HG03196 (cell line): ENCODE results near the gene PREX1.

Experiments
- ATAC-seq: cut with Tn5 transposase; IDR thresholded peaks from one replicate; pipeline ENCODE4 v1.9.1; 2021; ENCODE audit not compliant: unreplicated experiment

PREX1 gene

DNA sequence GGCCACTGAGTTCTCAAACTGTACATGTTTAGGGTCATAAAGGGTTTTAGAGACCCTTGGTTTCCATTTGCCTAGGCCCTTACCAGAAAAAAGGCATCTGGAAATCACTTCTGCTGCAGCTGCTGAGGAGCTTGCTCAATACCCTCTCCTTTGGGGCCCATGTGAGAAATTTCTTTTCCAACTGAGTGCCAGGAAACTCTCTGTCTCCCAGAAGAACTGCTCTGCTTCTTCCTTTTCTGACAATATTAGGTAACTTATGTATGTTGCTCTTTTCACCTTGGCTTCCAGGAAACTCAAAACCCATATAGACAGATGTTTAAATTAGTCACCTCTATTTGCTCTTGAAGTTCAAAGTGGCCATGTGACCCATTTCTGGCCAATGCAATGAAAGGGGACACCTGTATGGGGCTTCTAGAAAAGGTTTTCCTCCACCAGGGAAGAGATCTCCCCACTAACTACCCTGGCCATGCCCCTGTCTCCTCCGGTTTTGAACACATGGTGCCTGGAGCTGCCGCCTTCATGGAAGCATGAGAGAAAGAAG, 121.6 kb downstream of the PREX1 start:
- ATAC-seq = no peak

GRCh38 chr20:48705240-48706115, 122.3 kb downstream of the PREX1 start:
- ATAC-seq = no peak

- no peak for ATAC-seq
These were observed 123.0 kb downstream of the PREX1 start for GRCh38 chr20:48704761-48705160.

DNA sequence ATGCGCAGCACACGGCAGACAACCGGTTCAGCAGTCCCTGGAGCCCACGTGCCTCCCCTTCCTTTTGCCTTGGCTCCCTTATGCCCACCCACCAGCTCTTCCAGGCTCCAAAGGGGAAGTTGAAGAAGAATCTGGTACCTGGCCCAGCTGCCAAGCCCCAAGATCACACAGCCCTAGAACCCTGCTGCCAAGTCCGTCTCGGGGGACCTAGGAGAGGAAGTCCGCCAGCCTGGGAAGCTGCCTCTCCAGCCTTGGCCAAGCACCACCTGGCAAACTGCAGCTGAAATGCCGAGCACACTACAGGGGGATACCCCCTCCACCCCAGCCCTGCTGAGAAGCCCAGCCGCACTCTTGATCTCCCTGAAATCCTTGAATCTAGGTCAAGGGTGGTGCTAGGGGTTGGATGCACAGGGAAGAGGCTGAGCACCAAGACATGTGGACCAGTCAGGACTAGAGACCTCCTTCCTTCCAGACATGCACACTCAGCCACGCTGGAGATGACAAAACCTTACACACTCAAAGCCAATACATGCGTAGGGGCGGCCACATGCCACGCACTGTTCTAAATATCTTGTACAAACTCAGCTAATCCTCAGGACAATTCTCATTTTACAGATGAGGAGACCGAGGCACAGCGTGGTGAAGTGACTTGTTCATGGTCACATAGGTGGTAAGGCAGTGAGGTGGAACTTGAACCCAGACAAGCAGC, 124.1 kb downstream of the PREX1 start:
- no peak for ATAC-seq

DNA sequence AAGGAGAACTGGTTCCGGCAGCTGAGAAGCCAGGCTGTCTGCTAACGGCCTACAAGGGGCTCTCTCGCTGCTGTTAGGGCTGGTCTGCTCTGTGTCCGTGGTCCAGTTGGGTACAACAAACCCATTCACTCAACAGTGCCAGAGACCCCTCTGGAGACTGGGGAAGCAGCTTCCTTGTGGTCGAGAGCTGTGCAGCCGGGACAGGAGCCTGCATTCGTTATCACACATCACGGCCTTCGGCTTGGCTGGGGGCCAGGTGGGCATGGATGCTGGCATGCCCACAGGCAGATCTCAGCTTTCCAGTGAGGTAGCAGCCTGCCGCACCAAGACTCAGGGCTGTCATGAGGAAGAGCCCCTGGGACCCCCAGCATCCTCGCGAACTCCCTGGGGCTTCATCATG, 124.7 kb downstream of the PREX1 start:
- no peak for ATAC-seq

GRCh38 chr20:48702455-48702913, 125.3 kb downstream of the PREX1 start:
- ATAC-seq = no peak

GRCh38 chr20:48701702-48702101, 126.1 kb downstream of the PREX1 start:
- no peak for ATAC-seq

- no peak for ATAC-seq
These were observed 129.1 kb downstream of the PREX1 start for GRCh38 chr20:48698507-48699267.

GRCh38 chr20:48697845-48698491, 129.8 kb downstream of the PREX1 start:
- no peak for ATAC-seq

GRCh38 chr20:48696671-48697070, 131.1 kb downstream of the PREX1 start:
- no peak for ATAC-seq

GRCh38 chr20:48695738-48696137, 132.1 kb downstream of the PREX1 start:
- ATAC-seq = no peak

- ATAC-seq = no peak
These were observed 132.5 kb downstream of the PREX1 start for GRCh38 chr20:48695255-48695654.

GRCh38 chr20:48694381-48694865, 133.4 kb downstream of the PREX1 start:
- ATAC-seq = no peak

DNA sequence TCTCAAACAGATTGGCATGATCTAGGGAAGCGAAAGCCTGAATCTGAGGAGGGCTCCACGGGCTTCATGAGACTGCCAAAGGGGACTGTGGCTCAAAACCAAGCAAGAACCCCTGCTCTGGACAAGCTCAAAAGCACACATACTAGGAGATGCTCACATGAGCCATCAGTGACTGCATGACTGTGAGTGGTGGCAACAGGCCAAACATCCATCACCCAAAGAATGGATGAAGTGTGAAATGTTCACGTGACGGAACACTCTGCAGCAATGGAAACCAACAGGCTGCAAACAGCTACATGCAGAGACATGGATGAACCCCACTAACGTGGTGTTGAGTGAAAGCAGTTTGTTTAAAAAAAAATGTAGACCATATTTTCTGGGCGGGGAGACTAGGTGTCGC, 136.3 kb downstream of the PREX1 start:
- no peak for ATAC-seq

DNA sequence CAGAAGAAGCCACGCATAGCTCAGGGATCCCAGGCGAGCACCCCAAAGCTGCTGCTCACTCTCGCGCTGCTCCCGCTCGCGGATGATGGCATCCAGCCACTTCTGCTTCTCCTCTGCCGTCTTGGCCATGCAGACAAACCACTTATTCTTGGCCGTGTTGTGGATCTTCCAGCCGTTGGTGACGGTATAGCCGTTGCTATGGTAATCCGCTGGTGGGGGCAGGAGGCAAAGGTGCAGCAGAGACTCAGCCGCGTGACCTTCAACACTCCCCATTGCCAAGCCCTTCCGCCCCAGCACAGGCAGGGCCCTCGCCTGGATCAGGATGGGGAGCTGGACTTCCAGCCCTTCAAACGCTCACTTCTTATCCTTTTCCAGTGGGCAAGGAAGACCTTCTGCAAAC, 136.9 kb downstream of the PREX1 start:
- ATAC-seq = no peak

- no peak for ATAC-seq
These were observed 137.8 kb downstream of the PREX1 start for GRCh38 chr20:48689874-48690571.

GRCh38 chr20:48689388-48689787, 138.4 kb downstream of the PREX1 start:
- ATAC-seq = no peak

DNA sequence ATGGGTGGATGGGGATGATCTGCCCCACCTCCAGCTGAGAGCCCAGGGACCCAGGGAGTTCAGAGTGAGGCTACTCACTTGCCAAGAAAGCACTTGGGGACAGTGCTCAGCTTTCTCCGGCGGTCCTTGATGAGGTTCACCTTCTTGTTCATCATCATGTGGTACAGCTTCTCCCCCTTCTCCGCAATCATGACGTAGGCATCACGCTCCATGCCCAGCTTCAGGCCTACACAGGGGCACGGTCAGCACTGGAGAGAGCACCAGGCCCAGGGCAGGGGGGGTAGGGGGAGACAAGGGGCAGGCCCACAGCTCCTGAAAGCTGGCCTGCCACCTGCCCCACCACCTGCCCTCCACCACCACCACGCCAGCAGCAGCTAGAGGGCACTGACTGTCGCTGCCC, 139.2 kb downstream of the PREX1 start:
- ATAC-seq = no peak

DNA sequence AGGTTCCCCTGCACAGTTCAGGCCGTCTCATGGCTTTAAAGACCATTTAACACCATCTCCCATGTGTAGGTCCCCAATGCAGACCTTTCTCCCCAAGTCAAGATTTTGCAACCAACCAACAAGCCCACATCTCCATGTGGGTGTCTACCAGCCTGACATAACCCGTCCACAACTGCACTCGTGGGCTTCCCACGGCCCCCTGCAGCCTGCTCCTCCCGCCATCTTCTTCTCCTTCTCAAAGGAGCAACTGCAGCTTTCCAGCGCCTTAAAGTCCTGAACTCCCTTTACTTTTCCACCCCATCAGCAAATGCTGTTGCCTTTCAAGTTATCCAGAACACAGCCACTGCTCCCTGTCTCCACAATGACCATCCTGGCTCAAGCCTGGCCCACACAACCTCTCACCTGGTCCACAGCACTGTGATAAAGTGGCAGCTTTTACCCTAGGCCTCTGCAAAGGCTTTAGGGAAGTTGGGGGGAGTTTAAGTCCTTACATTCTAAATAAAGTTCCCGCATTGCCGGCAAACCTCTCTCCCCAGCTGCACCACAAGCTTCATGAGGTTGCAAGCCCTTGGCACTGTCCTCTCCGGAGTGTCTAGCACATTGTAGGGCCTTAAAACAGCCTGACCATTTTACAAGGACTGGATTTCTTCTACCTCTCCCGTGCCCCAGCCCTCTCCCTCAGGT, 140.5 kb downstream of the PREX1 start:
- no peak for ATAC-seq
